T-helper 9 cell (primary cell): Measurements from ENCODE around the gene TMEM30B.

ENCODE experiments used
- DNase-seq: peaks from one replicate; pipeline ENCODE4 v3.0.0-alpha.2; 2020

TMEM30B gene

DNA sequence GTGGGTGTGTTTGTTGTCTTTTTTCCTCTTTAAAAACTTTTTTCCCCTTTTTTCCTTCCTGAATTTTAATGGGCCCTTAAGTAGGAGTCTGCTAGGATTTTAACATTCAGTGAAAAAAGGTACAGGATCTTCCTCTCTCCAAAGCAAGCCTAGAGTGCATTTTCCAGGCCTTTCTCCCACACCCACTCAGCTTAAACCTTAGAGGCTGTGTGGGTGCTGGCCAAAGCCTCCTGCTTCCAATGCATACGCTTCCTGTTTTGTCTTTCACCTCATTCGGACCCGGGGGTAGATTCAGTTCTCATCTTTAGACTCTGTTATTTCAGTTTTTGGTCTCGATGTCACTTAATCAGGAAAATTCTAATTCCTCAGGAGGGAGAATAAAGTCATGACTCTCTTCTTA lies 51.2 kb downstream of the TMEM30B start:
- no peak for DNase-seq

DNA sequence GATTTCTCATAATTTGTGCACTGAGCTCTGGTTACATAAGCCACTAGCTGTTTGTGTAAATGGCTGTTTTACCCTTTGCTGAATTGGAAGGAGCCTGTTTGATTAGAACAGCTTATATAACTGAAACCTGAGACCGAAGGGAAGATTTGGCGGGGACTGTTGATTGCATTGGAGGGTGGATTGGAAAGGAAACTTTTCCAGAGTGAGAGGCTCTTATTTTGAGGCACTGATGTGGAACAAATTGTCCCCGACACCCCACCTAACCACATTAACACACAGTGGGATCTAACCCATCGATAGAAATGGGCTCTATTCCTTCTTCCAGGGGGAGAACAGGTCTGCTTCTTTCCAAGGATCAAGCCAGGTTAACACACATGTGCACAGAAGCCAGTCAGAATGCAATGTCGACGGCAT lies 51.7 kb downstream of the TMEM30B start:
- no peak for DNase-seq

GRCh38 chr14:61227884-61228591 lies 53.1 kb downstream of the TMEM30B start:
- no peak for DNase-seq
